Iris pigment epithelial cell (primary cell): ENCODE results near the gene NEK10.

ENCODE experiments used
- DNase-seq: peaks from one replicate; pipeline ENCODE4 v3.0.0-alpha.2; 2011; ENCODE audit warnings: low read depth

NEK10 gene

GRCh38 chr3:27174530-27174929, 194.7 kb downstream of the NEK10 start:
- no peak for DNase-seq

- DNase-seq = no peak
Observed at GRCh38 chr3:27171113-27171512, 198.1 kb downstream of the NEK10 start.

DNA sequence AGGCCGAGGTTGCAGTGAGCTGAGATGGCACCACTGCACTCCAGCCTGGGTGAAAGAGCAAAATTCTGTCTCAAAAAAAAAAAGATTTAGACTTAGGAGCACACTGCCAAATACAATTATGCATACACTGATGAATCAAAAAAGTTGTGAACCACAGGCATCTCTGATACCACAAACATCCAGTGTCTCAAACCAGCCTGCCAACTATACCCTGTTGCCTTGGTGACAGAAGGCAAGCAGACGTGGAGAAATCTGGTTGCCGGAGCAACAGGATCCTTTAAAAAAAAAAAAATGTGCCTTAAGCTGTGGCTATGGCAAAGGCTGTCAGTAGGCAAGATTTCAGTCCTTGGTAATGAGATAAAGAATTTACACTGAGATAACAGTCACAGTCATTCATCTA, 202.3 kb downstream of the NEK10 start:
- DNase-seq = peak; percentile 98

DNA sequence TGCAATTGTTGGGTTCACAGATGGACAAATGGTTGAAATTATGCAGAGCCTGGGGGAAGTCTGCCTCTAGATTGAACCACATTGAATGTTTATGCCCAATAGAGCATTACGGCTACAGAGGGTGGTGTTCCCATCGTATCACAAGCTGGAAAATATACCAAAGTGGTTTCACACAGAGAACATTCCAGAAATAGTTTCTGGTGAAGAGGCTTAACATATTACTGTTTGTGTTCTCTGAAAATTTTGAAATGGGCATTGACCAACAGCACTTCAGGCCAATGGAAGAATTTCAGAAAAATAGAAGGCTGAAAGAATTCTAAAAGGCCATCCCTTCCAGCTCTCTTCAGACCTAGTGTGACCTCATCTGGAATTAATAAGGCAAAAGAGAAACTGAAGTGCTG, 203.9 kb downstream of the NEK10 start:
- peak; percentile 97 for DNase-seq

DNA sequence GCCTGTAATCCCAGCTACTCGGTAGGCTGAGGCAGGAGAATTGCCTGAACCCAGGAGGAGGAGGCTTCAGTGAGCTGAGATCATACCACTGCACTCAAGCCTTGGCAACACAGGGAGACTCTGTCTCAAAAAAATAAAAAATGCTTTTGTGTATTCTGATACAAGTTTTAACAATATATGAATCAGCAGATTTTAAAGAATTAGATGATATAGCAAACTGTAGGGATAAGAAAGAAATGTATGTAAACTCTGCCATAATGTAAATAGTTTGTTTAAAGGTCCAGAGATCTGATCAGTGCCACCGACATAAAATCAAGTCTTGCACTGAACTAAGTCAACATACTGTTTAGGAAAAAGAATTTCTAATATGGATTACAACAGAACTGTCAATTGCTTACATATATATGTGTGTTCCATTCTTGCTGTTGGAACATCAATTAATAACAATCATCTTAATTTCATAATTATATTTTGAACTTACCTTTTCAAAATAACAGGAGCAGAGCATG, 208.3 kb downstream of the NEK10 start:
- no peak for DNase-seq

- no peak for DNase-seq
Observed at GRCh38 chr3:27160146-27160545, 209.0 kb downstream of the NEK10 start.

DNA sequence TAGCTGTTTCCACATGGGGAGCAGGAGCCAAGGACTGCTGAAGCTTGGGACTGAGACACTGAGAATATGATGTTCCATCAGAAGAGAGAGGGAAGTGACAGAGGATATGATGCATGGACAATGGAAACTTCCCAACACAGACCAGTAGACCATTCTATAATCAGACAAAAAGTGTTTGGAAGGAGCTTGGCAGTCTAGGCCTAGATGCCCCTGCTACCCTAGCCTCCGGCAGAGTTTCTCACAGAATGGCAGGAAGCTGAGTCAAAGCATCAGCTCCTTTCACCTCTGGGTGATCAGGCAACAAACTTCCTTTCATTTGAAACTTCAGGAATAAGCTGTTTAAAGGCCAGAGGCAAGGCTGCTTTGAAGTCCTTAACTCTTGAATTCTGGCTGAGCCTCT, 222.0 kb downstream of the NEK10 start:
- peak; percentile 27 for DNase-seq

DNA sequence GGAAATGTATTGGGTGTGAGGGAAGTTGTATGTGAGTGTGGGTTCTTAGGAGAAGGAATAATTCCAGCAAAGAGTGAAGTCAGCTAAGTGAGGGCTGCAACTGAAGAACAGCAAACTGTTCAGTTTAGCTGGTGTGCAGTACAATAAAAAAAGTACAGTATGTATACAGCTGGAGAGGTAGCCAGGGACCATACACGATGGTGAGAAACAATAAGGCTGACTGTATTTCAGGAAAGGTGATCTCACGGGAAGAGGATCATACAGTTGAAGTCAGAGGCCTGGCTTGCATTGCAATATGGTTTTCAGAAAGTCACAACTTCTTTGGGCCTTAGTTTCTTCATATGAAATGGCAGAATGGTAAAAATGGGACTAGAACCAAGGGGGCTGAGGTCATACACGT, 222.4 kb downstream of the NEK10 start:
- no peak for DNase-seq

DNA sequence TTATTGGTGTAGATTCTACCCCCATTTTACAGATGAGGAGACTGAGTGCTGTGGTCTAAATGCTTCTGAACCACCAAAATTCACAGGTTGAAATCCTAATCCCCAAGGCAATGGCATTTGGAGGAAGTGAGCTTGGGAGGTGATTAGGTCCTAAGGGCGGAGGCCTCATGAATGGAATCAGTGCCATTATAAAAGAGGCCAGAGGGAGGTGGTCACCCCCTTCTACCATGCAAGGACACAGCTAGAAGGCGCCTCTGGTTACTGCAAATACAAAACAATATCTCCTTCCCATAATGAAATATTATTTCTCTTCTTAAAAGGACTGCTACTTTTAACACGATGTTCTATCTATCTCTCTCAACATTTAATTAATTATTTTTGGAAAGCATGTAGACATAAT, 223.5 kb downstream of the NEK10 start:
- no peak for DNase-seq

GRCh38 chr3:27141668-27142067, 227.5 kb downstream of the NEK10 start:
- DNase-seq = peak; percentile 10

- no peak for DNase-seq
Observed at GRCh38 chr3:27138562-27138961, 230.6 kb downstream of the NEK10 start.

- no peak for DNase-seq
Observed at GRCh38 chr3:27138005-27138404, 231.2 kb downstream of the NEK10 start.

DNA sequence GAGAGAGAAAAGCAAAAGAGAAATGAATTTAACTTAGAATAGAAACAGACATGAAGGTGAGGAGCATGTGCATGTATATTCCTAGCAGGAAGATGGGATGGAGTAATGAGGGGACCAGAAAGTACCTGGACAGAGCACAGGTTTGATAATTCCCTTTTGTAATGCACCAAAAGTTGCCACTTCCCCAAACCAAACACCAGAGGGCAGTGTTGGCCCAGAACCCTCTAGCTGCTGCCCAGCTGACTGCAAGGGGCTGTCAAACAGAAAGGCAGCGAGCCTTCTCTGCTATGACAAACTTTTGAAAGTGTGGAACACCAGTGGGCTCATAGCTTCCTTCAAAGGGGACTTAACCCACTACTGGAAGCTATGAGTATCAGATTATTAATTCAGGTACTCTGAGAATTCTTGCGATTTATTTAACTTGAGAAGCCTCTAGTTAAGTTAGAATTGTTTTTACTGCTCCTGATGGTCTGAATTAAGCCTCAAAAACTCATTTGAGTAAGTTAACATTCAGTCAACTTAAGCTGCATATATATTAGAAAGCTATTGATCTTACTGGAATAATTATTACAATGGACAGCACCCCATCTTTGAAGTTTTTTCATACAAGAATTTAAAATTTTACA, 234.9 kb downstream of the NEK10 start:
- peak; percentile 52 for DNase-seq

GRCh38 chr3:27133060-27133459, 236.1 kb downstream of the NEK10 start:
- DNase-seq = no peak

- DNase-seq = no peak
Observed at GRCh38 chr3:27130796-27131195, 238.4 kb downstream of the NEK10 start.

DNA sequence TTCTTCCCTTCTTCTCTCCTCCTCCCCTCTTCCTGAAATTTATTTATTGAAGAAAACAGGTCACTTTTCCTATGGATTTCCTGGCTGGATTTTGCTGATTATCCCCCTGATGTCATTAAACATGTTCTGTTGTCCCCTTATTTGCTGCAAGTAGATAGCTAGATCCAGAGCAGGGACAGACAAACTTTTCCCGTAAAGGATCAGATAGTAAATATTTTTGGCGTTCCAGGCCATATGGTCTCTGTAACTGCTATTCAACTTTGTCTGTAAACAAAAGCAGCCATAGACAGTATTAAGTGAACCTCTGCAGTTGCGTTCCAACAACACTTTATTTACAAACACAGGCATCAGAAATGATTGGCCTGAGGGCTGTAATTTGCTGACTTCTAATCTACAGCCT, 241.3 kb downstream of the NEK10 start:
- DNase-seq = no peak

- DNase-seq = no peak
Observed at GRCh38 chr3:27127195-27127594, 242.0 kb downstream of the NEK10 start.

GRCh38 chr3:27125821-27126501, 243.2 kb downstream of the NEK10 start:
- DNase-seq = no peak

GRCh38 chr3:27119639-27120038, 249.5 kb downstream of the NEK10 start:
- no peak for DNase-seq

GRCh38 chr3:27115352-27115751, 253.8 kb downstream of the NEK10 start:
- DNase-seq = no peak

- DNase-seq = peak; percentile 38
Observed at GRCh38 chr3:27114684-27115083, 254.5 kb downstream of the NEK10 start.

GRCh38 chr3:27114129-27114528, 255.1 kb downstream of the NEK10 start:
- DNase-seq = no peak

GRCh38 chr3:27110020-27110419, 259.2 kb downstream of the NEK10 start:
- no peak for DNase-seq

- no peak for DNase-seq
Observed at GRCh38 chr3:27108322-27108721, 260.9 kb downstream of the NEK10 start.
